ENCODE measurements around the gene FNBP1.

Gene FNBP1

DNA sequence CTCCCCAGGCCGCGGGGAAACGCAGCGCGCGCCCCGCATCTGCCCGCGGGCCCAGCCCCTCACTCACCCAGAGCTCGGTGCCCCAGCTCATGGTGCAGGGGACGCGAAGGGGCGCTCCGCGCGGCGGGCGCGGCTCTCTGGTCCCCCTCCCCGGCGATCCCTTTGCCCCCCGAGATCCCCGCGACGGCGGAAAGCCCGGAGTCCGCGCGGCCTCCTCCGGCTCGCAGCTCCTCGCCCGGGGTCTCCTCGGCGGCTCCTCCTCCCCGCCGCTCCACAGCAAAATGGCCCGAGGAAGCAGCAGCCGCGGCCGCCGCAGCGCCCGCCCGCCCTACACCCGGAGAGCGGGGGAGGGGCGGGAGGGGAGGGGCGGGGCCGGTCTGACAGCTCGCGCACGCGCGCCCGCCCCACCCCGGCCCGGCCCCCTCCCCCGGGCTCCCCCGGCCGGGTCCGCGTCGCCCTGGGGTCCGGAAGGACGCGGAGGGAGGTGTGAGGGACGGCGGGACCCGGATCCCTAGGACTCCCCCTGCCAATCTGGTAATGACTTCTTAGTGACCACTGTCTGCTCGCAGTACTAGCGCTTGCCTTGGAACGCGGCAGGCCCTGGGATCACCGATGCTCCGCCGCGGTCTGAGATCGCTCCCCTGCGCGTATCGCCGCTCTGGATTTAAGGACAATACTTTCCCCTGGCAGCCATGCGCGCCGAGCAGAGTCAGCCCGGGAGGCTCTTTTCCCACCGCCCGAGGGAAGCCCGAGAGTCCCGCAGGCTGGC lies at the start of gene FNBP1:
Gene FNBP1 (minus strand): TSS at position 305 of the 769 bp plus-strand sequence. CDS start 214 bp downstream, at position 91.
- peak; percentile 77 to 85 for DNase-seq

- DNase-seq, result no peak
Observed at GRCh38 chr9:130090915-130091314, 47.9 kb upstream of the FNBP1 start.

- no peak for DNase-seq
Observed at GRCh38 chr9:130089141-130089540, 46.2 kb upstream of the FNBP1 start.

GRCh38 chr9:130088051-130088450 lies 45.1 kb upstream of the FNBP1 start:
- DNase-seq, result no peak

DNA sequence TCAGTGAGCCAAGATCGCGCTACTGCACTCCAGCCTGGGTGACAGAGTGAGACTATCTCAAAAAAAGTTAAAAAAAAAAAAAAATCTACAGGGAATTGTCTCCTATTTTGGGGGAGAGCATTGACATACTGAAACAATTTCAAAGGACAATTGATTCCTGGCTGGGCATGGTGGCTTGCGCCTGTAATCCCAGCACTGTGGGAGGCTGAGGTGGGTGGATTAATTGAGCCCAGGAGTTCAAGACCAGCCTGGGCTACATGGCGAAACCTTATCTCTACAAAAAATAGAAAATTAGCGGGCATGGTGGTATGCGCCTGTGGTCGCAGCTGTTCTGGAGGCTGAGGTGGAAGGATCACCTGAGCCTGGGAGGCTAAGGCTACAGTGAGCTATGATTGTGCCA lies 41.3 kb upstream of the FNBP1 start:
- DNase-seq, result no peak

DNA sequence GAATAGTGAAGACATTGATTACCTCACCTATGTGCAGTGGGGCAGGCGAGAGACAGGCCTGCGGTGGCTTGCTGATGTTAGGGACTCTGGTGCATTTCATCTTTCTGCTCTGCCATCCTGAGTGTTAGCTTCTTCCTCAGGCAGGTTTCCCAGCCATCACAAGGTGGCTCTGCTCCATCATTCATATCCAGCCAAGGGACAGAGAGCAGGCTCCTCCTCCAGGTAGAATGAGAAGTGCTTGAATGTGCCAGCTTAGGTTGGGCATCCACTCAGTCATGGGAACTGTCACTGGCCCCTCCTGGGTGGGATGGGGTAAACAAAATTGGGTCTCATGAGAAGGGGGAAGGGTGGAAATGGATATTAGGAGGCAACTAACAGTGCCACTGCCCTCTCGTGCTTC lies 35.6 kb upstream of the FNBP1 start:
- DNase-seq, result no peak

GRCh38 chr9:130073373-130073772 lies 30.4 kb upstream of the FNBP1 start:
- no peak for DNase-seq

DNA sequence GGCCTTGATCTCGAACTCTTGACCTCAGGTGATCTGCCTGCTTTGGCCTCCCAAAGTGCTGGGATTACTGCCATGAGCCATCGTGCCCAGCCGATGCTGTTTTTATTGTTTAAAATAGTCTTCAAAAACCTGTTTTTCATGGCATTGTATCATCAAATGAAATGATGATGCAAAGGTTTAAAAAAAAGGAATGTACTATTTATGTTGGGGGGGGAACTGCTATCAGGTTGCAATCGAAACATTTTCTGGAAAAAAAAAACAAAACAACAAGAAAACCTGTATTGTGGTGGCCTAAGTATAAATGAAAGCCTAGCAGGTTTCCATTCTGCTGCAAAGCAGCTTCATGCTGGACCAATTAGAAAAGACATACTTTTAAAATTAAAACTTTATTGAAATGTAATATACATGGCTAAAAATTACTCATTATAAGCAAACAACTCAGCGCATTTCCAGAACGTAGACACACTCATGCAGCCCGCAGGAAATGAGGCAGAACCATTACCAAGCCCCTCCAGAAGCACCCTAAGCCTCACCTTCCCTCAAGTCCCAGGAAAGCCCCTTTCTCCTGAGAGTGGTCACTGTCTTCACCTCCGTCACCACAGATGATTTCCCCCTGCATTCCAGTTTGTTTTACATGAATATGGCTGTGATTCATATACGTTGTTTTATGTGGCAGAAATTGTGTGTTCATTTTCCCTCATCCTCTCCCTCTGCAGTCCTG lies 29.7 kb upstream of the FNBP1 start:
- no peak for DNase-seq

DNA sequence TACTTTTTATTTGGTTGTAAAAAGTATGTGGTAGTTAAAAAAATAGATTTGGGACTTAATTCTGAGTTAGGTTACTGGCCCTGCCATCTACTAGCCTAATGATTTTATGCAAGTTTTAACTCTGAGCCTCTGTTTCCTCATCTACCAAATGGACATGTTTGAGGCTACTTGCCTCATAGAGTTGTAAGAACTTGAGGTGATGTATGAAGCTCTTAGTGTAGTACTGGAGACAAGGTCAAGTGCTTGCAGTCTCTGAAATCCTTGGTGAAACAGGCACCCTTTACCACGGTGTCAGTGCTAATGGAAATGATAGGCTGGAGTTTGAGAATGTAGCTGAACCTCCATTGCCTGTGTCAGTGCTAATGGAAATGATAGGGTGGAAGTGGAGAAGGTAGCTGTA lies 26.1 kb upstream of the FNBP1 start:
- no peak for DNase-seq

GRCh38 chr9:130064621-130065020 lies 21.6 kb upstream of the FNBP1 start:
- no peak for DNase-seq

DNA sequence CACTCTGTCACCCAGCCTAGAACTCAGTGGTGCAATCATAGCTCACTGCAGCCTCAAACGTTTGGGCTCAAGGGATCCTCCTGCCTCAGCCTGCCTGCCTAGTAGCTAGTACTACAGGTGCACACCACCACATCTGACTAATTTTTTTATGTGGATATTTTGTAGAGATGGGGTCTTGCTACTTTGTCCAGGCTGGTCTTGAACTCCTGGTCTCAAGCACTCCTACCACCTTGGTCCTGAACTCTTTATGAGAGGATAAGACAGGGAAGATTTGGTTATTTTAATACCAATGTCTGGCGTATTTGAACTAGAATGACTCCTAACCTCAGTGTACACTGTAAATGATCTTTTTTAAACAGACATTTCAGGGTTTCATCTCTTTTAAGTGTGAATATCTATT lies 19.8 kb upstream of the FNBP1 start:
- no peak for DNase-seq

GRCh38 chr9:130060296-130060695 lies 17.3 kb upstream of the FNBP1 start:
- no peak for DNase-seq

DNA sequence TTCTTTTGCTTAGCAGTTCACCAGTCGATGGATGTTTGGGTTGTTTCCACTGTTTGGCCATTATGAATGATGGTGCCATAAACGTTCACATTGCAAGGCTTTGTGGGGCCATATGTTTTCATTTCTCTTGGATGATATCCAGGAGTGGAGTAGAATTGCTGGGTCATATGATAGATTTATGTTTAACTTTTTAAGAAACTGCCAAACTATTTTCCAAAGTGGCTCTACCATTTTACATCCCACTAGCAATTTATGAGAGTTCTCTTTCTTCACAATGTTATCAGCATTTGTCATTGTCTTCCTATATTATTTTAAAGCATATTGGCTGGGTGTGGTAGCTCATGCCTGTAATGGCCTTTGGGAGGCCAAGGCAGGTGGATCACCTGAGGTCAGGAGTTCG lies 15.9 kb upstream of the FNBP1 start:
- DNase-seq, result no peak

DNA sequence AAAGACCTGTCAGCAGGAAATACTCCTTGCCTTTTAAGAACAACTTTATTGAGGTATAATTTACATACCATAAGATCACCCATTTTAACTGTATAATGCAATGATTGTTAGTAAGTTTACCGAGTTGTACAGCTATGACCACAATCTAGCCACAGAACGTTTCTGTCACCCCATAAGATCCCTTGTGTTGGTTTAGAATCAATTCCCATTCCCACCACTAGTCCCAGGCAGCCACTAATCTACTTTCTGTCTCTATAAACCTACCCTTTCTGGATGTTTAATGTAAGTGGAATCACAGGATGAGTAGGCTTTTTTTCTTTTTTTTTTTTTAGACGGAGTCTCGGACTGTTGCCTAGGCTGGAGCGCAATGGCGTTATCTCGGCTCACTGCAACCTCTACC lies 15.2 kb upstream of the FNBP1 start:
- DNase-seq, result no peak

- no peak for DNase-seq
Observed at GRCh38 chr9:130054820-130055219, 11.8 kb upstream of the FNBP1 start.

GRCh38 chr9:130054325-130054786 lies 11.4 kb upstream of the FNBP1 start:
- DNase-seq, result no peak

- DNase-seq, result peak; percentile 73 to 75
Observed at GRCh38 chr9:130053504-130054324, 10.7 kb upstream of the FNBP1 start, which contains the start of gene GPR107. GPR107 (plus strand) TSS chr9:130053906; CDS start chr9:130053933, 27 bp downstream.

- no peak for DNase-seq
Observed at GRCh38 chr9:130053109-130053503, 10.1 kb upstream of the FNBP1 start.

DNA sequence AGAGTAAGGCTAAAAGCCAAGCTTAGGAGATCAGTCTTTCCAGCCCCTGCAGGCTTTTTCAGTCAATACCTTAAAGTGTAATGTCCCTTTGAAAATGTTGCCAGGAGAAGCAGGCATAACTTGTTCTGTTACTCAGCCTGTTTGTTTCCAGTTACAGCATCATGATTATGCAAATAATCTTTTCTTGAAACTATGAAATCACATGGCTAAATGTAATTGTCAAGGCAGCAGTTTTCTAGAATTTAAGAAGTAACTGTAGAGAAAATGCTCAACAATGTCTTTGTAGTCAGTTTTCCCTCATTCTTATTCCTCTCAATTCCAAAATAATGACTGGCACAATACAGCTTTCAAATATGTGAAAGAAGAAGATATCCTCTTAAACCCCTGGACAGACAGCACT lies 8.9 kb upstream of the FNBP1 start:
- no peak for DNase-seq

DNA sequence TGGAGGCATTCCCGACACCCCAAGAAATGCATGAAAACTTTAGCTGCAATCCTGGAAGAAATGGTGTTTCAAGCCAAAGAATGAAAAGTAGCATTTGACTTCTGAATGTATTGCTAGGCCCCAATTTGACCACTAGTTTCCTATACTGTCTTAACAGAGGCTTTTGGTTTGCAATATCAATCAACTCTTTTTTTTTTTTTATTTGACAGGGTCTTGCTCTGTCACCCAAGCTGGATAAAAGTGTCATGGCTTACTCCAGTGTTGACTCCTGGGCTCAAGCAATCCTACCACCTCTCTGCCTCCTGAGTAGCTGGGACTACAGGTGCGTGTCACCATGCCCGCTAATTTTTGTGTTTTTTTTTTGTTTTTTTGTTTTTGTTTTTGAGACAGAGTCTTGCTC lies 7.5 kb upstream of the FNBP1 start:
- no peak for DNase-seq

DNA sequence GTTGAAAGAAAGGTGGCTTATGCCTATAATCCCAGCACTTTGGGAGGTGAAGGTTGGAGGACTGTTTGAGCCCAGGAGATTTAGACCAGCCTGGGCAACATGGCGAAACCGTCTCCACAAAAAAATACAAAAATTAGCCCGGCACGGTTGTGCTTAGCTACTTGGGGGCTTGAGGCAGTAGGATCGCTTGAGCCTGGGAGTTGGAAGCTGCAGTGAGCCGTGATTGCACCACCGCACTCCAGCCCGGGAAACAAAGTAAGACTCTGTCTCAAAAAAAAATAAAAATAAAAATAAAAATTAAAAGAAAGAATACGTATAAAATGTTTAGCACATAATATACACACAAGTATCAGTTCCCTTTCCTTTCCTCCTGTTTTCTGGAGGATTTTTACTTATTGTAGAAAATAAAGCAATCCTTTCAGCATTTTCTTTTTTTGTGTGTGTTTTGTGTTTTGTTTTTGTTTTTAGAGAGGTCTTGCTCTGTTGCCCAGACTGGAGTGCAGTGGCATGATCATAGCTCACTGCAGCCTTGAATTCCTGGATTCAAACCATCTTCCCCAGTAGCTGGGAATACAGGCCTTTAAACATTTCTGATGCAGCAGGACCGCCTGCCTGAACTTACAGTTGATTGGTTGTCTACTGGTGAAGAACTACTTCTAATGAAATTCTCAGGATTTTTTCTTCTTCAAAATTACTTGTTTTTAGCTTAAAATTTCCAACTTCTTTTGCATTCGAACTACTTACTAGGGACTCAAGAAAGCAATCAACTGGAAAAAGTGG lies 6.6 kb upstream of the FNBP1 start:
- no peak for DNase-seq

DNA sequence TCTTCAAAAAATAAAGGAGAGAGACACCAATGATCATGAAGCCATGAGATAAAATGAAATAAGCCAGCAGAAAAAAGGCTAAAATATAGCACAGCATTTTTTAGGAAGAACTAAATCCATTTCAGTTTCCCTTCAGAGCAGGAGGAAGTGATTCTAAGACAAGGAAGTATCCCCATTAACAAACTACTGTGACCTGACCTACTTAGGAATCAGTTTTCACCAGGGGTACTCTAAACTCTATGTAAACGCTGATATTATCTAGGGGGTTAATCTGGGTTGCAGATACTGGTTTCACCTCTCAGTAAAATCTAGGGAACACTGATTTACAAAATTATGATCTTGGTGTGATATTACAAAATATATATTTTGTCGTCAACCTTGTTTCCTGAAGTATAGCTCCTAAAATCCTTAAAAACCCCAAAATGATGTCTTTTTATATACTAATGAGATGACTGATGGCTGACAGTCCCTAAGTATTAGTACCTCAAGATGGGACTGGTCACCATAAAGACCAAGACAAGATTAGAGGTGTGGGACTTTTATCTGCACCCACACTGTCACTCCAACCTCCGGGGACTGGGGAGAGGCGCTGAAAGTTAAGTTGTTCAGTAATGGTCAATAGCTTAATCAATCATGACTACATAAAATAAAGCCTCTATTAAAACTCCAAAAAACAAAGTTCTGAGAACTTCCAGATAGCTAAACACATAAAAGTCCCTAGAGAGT lies 2.9 kb upstream of the FNBP1 start:
- DNase-seq, result no peak
